GM12865 (cell line): ENCODE data around the gene MPRIP.
A peak's percentile ranks its signal among the peaks of the same experiment; 100 is the strongest.

Experiments
- DNase-seq: peaks from one replicate; pipeline ENCODE4 v3.0.0; 2010; ENCODE audit warnings: low read depth
- H3K4me3 ChIP-seq: 2 replicates; pipeline ENCODE4 v1.5.1; 2011; ENCODE audit warnings: mild to moderate bottlenecking, low read depth, low read length, control low read depth
- TF ChIP-seq, protein P1 (sequence below): IDR thresholded peaks from 2 replicates; pipeline ENCODE4 v1.5.1; 2011; ENCODE audit warnings: low read length, control low read depth, low read depth, inconsistent platforms; ENCODE audit not compliant: insufficient read depth; ENCODE audit errors: missing control alignments

The MPRIP gene

DNA sequence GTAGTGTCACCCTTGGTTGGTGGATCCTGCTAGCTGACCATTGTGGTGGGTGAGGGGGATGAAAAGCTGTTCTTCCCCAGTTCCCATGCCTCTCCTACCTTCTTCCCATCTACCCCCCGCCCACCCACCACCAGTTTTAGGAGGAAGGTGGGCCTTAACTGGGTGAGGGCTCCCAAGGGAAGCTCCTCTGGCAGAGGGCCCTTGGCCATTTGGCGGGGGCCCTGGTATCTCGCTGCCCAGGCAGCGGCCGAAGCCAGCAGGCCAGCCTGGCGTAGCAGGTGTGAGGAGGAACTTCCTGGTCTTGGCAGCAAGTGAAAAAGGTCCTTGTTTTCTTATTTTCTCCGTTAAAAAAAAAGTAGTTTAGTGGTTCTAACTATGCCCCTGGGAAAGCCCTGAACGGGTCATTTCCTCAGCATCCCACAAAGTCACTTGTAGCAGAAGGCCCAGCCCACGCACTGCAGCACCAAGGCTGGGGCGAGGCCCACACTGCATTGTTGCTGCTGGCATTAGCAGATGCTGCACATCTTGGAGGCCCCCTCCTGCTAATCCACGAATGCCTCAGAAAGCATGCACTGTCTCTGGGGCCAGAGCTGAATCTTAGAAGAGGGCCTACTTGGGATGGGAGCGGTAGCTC, 72.5 kb downstream of the MPRIP start:
- no peak overlapping the region for H3K4me3 ChIP-seq
- peak; percentile 16 for DNase-seq
- TF ChIP-seq, protein P1, sequence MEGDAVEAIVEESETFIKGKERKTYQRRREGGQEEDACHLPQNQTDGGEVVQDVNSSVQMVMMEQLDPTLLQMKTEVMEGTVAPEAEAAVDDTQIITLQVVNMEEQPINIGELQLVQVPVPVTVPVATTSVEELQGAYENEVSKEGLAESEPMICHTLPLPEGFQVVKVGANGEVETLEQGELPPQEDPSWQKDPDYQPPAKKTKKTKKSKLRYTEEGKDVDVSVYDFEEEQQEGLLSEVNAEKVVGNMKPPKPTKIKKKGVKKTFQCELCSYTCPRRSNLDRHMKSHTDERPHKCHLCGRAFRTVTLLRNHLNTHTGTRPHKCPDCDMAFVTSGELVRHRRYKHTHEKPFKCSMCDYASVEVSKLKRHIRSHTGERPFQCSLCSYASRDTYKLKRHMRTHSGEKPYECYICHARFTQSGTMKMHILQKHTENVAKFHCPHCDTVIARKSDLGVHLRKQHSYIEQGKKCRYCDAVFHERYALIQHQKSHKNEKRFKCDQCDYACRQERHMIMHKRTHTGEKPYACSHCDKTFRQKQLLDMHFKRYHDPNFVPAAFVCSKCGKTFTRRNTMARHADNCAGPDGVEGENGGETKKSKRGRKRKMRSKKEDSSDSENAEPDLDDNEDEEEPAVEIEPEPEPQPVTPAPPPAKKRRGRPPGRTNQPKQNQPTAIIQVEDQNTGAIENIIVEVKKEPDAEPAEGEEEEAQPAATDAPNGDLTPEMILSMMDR: no peak

DNA sequence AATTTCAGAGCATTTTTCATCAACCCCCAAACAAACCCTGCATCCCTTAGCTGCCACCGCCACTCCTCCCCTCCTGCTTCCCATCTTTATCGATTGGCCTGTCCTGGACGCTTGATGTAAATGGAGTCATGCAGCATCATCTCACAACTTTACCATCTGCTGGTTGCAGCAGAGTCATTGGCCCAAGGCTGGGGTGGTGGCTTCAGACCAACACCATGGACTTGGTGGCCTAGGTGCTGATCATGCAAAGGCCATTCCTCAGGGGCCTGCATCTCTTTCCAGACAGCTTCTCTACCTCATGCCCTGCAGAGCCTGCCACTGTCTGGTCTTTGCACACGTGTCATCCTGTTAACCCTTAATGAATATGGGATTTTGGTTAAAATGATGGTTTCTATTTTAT, 73.4 kb downstream of the MPRIP start:
- TF ChIP-seq, protein P1: no peak
- no peak overlapping the region for H3K4me3 ChIP-seq
- DNase-seq: no peak

DNA sequence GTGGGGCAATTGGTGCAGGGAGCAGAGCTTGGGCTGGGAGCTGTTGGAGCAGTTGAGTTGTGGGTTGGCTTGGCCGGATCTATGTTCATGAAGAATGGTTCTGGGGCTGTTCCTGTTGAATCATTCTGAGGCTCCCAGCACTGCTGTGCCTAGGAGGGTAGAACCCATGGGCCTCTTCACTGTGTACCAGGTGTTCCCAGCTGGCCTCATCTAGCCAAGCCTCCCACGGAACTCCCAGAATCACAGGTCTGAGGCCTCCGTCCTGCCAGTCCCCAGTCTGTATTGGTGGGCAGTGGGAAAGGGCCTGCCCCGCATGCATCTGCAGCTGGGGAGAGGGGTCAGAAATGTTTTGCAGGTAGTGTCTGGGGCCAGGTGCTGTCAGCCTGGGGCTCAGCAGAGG, 74.1 kb downstream of the MPRIP start:
- H3K4me3 ChIP-seq: no peak overlapping the region
- no peak for DNase-seq
- TF ChIP-seq, protein P1: no peak

DNA sequence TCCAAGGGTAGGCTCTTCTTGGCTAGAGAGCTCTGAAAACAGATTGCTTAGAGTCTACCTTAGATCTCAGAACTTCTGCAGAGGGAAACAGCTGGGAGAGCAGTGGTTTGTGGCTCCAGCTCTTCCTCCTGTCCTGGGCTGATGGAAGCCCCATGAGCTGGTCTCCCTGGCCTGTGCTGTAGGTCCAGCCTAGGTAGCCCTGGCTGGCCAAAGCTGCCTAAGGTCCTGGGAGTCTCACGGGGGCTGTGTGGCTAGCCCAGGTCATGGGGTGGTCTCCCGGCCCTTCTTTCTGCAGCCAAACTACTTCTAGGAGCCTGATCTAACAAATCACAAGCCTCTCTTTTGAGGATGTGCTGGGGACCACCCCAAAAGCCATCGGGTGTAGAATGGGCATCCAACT, 75.7 kb downstream of the MPRIP start:
- TF ChIP-seq, protein P1: no peak
- no peak overlapping the region for H3K4me3 ChIP-seq
- DNase-seq: no peak

DNA sequence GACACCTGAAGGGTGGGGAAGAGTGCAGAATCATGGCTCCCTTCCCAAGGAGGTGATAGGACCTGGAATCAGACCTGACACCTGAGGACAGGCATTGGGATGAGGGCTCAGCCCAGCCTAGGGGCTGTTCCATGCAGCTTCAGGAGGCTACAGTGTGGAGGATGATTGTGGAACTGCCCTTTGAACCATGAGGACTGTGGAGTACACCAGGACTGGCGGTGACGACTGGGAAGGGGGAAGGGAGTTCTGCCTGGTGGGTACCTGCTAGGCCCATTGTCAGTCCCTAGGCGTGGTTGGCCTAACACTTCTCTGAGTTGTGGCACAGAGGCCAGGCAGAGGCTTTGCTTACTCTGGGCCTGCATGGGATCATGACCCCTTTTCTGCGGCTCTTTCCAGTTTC, 76.1 kb downstream of the MPRIP start:
- no peak for DNase-seq
- TF ChIP-seq, protein P1: no peak

DNA sequence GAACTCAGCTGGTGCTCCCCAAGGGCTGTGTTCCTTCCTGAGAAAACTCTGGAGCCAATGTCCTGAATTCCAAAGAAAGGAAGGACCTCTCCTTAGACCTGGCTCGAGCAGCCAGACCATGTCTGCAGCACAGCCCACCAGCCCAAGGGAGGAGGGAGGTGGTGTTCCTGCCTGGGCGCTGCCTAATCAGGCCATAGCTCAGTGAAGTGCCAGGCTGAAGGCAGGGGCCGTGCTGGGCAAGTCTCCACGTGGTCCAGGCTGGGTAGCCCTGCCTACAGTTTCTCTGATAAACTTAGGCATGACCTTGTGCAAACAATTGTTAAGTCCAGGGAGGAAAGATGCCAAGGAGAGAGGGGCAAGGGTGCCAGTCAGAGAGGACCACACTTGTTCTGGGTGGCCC, 76.8 kb downstream of the MPRIP start:
- TF ChIP-seq, protein P1: no peak

More for the DNA sequence above, 76.1 kb downstream of the MPRIP start:
- no peak overlapping the region for H3K4me3 ChIP-seq

DNA sequence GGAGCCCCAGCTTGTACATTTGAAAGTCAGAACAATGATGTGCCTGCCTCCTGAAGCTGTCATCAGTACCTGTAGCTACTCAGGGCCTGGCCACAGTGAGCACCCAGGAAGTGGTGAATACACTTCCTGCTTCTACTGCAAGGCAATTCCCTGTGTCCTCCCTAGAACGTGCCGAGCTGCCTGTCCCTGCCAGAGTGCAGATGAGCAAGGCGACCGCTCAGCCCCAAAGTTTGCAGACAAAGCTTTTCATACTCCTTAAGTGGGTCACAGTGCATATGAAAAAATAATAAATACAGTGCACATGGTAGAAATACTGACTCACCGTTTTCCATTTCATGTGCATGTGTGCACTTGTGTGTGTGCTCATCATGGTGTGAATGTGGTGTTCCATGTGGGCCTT, 77.3 kb downstream of the MPRIP start:
- H3K4me3 ChIP-seq: no peak overlapping the region
- TF ChIP-seq, protein P1: no peak
- peak; percentile 67 for DNase-seq

More for the DNA sequence above, 76.8 kb downstream of the MPRIP start:
- no peak overlapping the region for H3K4me3 ChIP-seq
- no peak for DNase-seq
